Nephron progenitor cell (in vitro differentiated cells): ENCODE data around the gene H6PD.

Experiments used
- DNase-seq: peaks from one replicate; pipeline ENCODE4 v3.0.0; 2021
- H3K27ac Mint-ChIP-seq: 2 replicates; pipeline ENCODE4 v1.8.0; 2021; ENCODE audit warnings: mild to moderate bottlenecking, moderate library complexity, mixed read lengths
- H3K27me3 Mint-ChIP-seq: 2 replicates; pipeline ENCODE4 v1.8.0; 2021; ENCODE audit warnings: mild to moderate bottlenecking, low read depth, mixed read lengths; ENCODE audit not compliant: poor library complexity
- H3K36me3 Mint-ChIP-seq: 2 replicates; pipeline ENCODE4 v1.8.0; 2021; ENCODE audit warnings: low read depth, mixed read lengths
- H3K4me1 Mint-ChIP-seq: 2 replicates; pipeline ENCODE4 v1.8.0; 2021; ENCODE audit warnings: mixed read lengths
- H3K4me3 Mint-ChIP-seq: 2 replicates; pipeline ENCODE4 v1.8.0; 2021; ENCODE audit warnings: mild to moderate bottlenecking, moderate library complexity, mixed read lengths
- H3K9me3 Mint-ChIP-seq: 2 replicates; pipeline ENCODE4 v1.8.0; 2021; ENCODE audit warnings: mild to moderate bottlenecking, moderate library complexity, mixed read lengths
- TF ChIP-seq, protein P1 (sequence below): fragments of 200-600 bp; sonication (generic); IDR thresholded peaks from 2 replicates; pipeline ENCODE4 v1.5.0; 2021; ENCODE audit warnings: antibody characterized with exemption

Gene H6PD

DNA sequence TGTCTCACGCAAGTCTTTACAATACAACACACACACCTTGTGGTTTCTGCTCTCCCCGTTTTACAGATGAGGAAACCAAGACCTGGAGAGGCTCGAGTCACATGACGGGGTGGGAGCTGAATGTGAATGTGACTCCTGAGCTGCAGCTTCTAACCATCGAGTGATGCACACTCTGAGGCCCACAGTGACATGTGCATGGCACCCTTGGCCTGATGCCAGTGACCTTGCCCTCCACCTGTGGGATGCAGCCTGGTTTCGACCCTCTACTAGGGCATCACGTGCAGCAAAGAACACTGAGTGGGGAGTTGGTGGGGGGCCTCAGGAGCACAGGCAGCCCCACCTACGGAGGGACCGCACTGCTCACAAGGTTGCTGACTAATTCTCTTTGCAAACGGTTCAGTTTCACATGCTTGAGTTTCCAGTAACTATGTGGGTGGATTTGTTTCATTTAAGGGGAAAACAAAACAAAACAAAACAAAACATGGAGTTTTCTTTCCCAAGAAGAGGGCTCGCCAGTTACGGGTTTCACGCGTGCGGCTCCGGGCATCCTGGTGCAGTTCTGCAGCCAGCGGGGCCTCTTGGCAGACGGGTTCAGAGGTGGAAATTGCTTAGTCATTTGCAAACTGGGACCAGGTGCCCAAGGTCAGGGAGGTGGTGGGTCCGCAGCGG is 81.0 kb downstream of the H6PD start:
- H3K27me3 Mint-ChIP-seq: peaks cover 7% of the 10 kb centered on the region
- no peak overlapping the region for H3K4me3 Mint-ChIP-seq
- TF ChIP-seq, protein P1, sequence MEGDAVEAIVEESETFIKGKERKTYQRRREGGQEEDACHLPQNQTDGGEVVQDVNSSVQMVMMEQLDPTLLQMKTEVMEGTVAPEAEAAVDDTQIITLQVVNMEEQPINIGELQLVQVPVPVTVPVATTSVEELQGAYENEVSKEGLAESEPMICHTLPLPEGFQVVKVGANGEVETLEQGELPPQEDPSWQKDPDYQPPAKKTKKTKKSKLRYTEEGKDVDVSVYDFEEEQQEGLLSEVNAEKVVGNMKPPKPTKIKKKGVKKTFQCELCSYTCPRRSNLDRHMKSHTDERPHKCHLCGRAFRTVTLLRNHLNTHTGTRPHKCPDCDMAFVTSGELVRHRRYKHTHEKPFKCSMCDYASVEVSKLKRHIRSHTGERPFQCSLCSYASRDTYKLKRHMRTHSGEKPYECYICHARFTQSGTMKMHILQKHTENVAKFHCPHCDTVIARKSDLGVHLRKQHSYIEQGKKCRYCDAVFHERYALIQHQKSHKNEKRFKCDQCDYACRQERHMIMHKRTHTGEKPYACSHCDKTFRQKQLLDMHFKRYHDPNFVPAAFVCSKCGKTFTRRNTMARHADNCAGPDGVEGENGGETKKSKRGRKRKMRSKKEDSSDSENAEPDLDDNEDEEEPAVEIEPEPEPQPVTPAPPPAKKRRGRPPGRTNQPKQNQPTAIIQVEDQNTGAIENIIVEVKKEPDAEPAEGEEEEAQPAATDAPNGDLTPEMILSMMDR: no peak
- H3K4me1 Mint-ChIP-seq: peaks cover 80% of the 10 kb centered on the region
- no peaks in the 10 kb centered on the region for H3K9me3 Mint-ChIP-seq
- no peak overlapping the region for H3K27ac Mint-ChIP-seq
- DNase-seq: no peak
- no peaks in the 10 kb centered on the region for H3K36me3 Mint-ChIP-seq

DNA sequence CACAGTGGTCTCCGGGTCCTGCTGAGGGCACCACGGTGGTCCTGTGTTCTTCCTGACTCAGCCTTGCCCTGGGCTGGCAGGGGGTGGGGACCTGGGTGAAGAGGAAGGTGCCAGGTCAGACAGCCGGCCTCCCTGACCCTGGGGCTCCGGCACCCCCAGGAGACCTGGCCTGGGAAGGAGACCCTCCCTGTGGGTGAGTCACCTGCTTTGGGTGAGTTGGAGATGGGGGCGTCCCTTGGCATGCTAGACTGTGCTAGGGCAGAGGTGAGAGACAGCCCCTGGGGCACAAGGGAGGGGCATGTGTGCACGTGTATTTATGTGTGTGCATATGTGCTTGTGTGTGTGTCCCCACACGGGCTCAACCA is 81.5 kb downstream of the H6PD start:
- no peaks in the 10 kb centered on the region for H3K36me3 Mint-ChIP-seq
- no peak overlapping the region for H3K27ac Mint-ChIP-seq
- H3K27me3 Mint-ChIP-seq: peaks cover 7% of the 10 kb centered on the region
- peaks cover 80% of the 10 kb centered on the region for H3K4me1 Mint-ChIP-seq
- no peak overlapping the region for H3K4me3 Mint-ChIP-seq
- TF ChIP-seq, protein P1: no peak
- H3K9me3 Mint-ChIP-seq: no peaks in the 10 kb centered on the region
- DNase-seq: no peak

DNA sequence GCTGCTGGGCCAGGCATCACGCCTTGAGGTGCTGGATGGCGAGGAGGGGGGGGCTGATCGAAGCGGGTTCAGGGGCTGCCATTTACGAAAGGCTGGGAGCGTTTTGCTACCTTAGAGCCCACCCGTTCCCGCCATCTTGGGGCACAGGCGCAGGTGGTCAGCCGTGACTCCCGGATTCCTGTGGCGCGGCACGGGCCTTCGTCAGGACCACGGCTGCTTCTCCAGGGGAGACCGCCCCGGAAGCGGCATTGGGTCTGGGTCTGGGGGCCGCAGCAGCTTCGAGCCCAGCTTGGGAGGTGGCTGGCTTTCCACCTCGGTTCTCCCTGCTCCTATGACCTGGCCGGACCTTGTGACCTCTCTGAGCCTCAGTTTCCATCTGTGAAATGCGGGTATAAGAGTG is 81.9 kb downstream of the H6PD start:
- Mint-ChIP-seq H3K27me3 (peaks cover 7% of the 10 kb centered on the region), H3K4me3 (no peak overlapping the region), H3K27ac (no peak overlapping the region), H3K9me3 (no peaks in the 10 kb centered on the region), H3K36me3 (no peaks in the 10 kb centered on the region), H3K4me1 (peaks cover 80% of the 10 kb centered on the region)
- TF ChIP-seq, protein P1: no peak
- no peak for DNase-seq

DNA sequence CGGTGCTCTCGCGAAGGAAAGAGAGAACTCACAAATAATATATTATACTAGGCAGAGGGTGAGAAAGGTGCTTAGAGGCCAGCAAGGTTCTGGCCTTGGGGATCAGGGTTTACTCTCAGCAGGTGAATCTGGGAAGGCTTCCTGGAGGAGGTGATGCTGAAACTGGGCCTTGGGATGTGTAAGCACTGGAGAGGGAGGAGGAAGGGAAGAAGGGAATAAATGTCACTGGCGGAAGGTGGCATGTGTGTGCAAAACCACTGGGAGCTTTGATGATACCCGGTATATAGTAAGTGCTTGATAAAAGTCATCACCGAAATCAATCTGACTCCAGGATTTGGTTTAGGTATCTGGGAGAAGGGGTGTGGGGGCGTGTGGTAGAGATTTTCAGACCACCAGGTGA is 82.5 kb downstream of the H6PD start:
- peaks cover 82% of the 10 kb centered on the region for H3K4me1 Mint-ChIP-seq
- H3K4me3 Mint-ChIP-seq: no peak overlapping the region
- no peak for DNase-seq
- no peak overlapping the region for H3K27ac Mint-ChIP-seq
- no peaks in the 10 kb centered on the region for H3K9me3 Mint-ChIP-seq
- TF ChIP-seq, protein P1: no peak
- H3K36me3 Mint-ChIP-seq: no peaks in the 10 kb centered on the region
- peaks cover 7% of the 10 kb centered on the region for H3K27me3 Mint-ChIP-seq

DNA sequence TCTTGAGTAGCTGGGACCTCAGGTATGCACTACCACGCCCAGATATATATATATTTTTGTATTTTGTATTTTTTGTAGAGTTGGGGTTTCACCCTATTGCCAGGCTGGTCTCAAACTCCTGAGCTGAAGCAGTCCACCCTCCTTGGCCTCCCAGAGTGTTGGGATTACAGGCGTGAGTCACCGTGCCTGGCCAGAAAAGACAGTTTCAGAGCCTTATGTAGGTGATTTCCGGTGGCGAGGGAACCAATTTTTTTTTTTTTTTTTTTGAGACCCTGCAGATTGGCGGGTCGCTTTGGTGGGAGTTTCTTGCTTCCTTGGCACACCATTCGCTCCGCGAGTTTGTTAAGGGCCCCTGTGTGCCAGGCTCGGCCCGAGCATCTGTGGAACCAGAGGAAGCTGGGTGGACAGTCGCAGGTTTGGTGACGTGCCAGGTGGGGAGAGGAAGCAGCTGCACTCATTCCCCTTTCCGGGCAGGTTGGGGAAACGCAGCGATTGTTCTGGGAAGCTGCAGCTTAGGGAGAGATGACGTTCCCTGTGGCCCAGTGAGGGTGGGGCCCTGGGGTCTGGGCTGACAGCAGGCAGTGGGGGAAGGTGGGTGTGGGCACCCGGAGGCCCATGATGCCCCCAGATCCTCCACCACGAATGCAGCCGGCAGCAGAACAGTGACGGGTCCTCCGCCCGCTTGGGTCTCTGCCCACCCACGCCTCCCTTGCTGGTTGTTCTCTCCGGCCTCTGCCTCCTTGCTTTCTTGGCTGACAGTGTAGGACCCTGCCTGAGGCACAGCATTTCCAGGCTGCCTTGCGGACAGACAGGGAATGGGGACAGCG is 83.2 kb downstream of the H6PD start:
- Mint-ChIP-seq H3K4me1 (peaks cover 83% of the 10 kb centered on the region), H3K36me3 (no peaks in the 10 kb centered on the region), H3K4me3 (no peak overlapping the region), H3K27ac (peak overlapping the region; percentile 66), H3K27me3 (peaks cover 7% of the 10 kb centered on the region), H3K9me3 (no peaks in the 10 kb centered on the region)
- no peak for DNase-seq
- TF ChIP-seq, protein P1: no peak
